ENCODE data around the gene SSR4.
"Not testable (repeated sequence)": the region's sequence is repeated elsewhere in the genome, so short reads cannot be mapped to it uniquely, and the experiment has no call there.

SSR4 gene

DNA sequence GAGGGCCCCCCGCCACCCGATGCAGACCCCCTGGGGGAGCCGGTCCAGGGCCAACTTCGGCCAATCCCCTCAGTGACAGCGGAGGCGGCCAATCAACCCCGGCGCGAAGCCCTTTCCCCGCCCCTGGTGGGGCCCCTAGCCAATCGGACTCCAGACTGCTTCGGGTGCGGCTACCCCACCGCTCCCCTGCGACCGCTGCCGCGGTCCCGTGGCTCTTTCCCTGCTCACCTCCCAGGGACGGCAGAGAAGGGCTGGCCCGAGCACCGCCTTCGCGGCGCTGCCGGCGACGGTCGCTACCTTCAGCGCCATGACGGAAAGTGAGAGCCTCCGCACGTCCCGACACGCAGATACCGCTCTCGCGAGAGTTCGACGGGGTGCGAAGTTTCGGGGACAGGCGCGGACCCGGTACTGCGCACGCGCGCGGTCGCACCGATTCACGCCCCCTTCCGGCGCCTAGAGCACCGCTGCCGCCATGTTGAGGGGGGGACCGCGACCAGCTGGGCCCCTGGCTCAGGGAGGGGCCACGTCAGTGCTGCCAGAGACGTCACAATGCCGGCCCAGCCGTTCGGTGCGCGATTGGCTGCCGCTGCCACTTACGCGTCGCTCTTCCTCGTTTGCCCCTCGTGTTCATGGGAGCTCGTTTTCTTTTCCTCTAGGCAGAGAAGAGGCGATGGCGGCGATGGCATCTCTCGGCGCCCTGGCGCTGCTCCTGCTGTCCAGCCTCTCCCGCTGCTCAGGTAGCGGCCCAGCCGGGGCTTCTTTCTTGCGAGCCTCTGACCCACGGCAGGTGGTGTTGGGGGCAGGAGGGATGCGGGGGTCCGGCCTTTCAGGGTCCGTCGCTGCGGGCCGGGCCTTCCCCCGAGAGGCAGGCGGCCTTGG lies at the start of gene SSR4, which contains the start of gene IDH3G:
Gene SSR4 (plus strand): TSS at position 651 of the 879 bp plus-strand sequence. CDS start 20 bp downstream, at position 671.
Gene IDH3G (minus strand): TSS at position 358 of the 879 bp plus-strand sequence. CDS start 49 bp downstream, at position 309.
- DNase-seq (ENCODE audit: low spot score) = peak; percentile 75

DNA sequence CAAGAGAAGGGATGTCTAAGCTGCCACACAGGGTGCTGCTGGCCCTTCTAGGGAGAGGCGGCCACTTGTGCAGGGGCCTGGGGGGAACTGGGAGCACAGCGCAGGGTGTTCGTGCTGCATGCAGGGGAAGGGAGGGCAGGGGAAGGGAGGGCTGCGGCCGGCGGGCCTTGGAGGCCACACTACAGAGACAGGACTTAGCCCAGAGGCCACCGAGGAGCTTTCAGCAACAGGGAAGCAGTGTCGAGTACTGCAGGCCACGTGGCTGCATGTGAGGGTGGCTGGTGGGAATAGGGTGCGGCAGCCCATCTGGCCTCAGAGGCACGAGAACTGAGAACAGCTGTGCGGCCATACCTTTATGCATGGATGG lies 49.4 kb upstream of the SSR4 start:
- not testable (repeated sequence) for DNase-seq (ENCODE audit: low spot score)

DNA sequence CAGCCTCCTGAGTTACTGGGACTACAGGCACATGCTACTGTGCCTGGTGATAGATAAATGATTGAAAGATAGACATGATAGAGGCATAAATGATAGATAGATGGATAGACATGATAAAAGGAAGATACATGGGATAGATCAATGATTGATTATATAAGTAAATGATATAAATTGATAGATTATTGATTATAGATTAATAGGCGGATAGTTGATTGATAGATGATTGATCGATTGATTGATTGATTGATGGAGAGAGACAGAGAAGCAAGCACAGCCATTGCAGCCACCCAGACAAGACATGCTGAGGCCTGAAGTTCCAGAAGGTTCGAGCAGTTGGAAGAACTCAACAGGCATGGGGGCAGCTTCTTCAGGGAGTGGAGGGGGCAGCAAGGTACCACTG lies 48.1 kb upstream of the SSR4 start:
- no peak for DNase-seq (ENCODE audit: low spot score)

DNA sequence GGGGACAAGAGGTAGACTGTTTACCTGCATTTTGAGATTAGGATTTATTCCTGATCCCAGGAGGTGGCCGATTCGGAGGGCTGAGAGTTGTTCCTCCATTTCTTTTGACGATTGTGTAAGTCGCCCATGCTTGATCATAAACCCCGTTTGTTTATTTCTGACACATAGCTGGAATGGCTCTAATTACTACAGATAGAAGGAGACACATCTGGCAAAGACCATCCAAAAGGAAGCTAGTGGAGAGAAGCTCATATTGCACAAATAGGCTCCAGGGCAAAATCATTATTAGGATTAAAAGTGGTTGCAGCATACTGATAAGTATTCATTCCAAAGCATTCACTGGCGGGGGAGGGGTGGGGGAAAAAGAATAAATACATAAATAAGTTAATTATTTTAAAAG lies 47.5 kb upstream of the SSR4 start:
- not testable (repeated sequence) for DNase-seq (ENCODE audit: low spot score)

DNA sequence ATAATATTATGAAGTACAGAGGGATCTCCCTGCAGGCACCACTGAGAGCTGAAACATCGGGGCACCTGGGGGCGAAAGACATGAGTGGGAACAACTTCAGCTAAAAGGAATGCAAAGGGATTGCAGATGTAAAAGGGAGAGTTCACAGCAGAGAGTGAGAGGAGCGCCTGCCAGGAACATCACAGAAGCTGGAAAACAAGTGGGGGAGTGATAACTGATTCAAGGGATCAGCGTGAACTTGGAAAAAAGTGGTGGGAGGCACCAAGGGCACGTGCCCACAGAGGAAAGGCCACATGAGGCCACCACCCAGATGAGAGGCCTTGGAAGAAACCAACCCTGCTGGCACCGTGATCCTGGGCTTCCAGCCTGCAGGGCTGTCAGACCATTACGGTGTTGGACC lies 45.5 kb upstream of the SSR4 start:
- DNase-seq (ENCODE audit: low spot score) = not testable (repeated sequence)

DNA sequence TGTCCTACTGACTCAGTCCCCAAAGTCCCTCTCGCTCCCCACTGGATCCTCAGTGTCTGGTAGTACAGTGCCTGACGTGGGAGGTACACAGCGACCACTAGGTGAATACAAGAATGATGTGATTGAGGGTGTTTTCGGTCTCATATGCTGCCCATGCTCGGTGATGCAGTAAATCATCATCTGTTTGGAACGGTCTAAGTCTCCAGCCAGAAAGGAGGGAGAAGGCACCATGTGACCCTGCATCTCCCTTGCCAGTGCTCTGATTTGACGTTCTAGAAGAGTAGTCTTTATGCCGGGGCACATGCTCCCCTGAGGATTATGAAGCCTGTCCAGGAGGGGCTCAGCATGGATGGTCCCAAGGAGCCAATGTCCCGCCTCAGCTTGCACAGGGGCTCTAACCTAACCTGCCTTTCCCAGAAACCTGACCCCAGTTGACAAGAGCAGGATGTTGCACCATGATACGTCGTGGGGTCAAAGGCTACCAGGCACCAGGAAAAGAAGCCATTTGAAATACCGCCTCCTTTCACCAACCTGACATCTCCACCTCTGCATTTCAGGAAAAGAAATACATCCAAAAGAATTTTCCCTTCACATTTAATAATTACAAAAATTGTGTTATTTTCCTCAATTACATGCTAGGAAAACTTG lies 44.2 kb upstream of the SSR4 start:
- no peak for DNase-seq (ENCODE audit: low spot score)

DNA sequence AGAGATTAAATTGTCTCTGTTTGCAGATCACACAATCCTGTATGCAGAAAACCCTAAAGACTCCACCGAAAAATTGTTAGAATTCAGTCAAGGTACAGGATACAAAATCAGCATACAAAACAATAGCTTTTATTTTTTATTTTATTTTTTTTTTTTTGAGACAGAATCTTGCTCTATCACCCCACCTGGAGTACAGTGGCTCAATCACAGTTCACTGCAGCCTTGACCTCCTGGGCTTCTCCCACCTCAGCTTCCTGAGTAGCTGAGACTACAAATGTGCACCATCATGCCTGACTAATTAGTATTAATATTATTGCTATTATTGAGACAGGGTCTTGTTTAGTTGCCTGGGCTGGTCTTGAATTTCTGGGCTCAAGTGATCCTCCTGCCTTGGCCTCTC lies 39.3 kb upstream of the SSR4 start:
- no peak for DNase-seq (ENCODE audit: low spot score)

DNA sequence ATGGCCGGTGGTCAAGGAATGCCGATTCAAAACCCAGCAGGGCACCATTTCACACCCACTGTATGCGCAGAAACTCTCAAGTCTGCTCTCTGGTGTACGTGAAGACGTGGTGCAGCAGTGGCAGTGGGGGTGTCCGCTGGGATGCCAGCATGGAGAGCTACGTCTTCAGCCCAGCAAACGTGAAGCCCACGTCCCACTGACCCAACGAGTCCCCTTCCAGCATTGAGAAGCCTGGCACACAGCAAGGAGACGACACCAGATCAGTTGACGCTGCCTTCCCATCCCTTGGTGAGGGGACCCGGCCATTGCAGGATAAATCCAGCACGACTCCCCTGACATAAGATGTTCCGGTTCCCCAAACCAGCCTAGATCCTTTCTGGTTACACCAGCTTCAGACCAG lies 32.6 kb upstream of the SSR4 start:
- DNase-seq (ENCODE audit: low spot score) = no peak

DNA sequence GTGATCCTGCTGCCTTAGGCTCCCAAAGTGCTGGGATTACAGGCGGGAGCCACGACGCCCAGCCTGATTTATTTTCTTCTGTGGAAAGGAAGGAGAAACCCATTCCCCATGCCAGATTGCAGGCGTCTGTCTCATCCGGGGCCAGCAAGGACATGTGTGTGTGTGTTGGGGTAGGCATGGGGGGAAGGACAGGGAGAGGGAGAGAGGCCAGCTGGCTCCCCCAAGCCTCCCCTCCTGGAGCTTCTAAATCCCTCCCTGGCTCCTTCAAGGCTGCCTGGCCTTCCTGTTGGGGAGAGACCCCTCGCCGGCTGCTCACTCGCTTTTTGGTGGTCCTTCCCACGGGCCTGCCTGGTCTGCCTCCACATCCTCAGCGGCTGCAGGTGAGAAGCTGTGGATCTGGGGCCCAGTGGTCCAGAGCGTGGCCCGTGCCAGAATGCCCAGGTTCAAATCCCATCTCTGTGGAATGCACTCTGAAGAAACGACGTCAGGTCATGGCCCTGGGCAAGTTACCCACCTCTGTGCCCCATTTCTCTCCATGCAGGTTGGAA lies 31.8 kb upstream of the SSR4 start:
- no peak for DNase-seq (ENCODE audit: low spot score)

DNA sequence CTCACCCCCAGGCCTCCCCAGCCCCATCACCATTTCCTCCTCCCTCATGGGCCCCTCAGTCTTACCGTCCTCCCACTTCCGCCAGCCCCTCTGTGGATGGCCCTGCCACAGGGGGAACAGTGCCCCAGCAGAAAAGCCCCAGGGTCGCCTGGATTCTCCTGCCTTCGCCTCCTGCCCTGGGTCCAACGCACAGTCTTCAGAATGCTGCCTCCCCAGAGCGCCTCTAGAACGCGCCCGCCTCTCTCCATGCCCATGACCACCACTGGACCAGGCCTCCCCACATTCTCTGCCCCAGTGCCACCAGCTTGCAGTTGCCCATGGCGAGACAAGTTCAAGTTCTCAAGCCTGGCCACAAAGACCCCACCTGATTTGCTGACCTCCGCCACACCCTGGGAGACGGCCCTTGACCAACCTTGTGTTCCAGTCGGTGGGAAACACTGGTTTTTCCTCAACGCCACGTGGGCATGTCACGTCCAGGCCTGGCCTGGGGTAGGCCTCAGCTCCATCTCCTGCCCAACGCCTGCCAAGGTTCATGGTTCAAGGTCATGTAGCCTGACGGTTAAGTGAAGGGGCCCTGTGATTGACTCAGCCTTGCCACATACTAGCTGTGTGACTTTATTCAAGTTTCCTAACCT lies 31.1 kb upstream of the SSR4 start:
- DNase-seq (ENCODE audit: low spot score) = no peak

DNA sequence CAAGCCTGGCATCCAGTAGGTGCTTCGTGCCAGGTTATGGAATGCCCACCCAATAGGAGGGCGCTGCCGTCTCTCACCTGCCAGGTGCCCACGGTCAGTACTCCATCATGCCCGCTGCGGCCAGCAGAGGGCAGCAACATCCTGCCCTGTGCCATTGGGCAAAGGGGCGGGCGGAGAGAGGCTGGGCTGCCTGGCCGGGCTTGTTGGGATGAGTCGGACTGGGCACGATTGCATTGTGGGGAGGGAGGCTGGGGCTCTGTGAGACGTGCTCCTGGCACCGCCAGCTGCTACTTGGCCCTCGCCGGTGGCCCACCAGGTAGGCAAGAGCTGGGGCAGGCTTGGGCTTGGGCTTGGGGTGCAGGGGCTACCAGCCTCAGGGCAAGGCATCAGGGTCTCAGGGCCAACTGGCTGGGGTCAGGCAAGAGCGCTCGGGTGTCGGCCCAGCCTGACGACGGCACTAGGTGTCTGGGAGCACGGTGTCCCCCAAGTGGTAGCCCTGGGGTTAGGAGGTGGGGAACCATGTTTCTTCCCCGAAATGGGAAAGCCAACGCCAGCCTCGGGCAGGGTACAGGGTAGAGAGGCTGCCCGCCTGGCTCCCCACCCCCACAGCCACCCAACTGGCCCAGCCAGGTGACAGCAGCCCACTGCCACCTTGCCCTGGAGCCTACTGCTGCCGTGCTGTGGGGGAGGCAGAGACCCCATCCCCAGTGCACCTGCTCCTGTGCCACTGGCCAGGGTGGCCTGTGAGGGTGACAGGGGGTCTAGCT lies 30.3 kb upstream of the SSR4 start, which contains the start of gene PLXNB3:
Gene PLXNB3 (plus strand): TSS at position 261 of the 767 bp plus-strand sequence. CDS start 1,287 bp downstream, outside the sequence.
- DNase-seq (ENCODE audit: low spot score) = peak; percentile 52

DNA sequence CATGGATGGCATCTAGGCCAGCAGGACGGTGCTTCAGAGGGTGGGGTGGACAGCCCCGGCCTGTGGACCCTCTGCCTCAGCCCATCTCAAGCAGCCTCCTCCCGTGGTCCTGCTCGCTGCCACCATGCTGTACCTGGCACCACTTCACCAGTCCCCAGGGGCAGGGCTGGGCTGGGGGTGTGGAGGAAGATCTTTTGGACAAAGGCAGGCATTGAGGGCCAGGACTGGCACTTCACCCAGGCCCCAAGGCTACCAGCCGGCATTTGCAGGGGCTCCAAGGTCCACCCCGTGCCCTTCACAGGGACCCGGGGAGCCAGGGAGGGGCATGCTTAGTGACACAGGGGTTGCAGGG lies 29.7 kb upstream of the SSR4 start:
- DNase-seq (ENCODE audit: low spot score) = no peak

DNA sequence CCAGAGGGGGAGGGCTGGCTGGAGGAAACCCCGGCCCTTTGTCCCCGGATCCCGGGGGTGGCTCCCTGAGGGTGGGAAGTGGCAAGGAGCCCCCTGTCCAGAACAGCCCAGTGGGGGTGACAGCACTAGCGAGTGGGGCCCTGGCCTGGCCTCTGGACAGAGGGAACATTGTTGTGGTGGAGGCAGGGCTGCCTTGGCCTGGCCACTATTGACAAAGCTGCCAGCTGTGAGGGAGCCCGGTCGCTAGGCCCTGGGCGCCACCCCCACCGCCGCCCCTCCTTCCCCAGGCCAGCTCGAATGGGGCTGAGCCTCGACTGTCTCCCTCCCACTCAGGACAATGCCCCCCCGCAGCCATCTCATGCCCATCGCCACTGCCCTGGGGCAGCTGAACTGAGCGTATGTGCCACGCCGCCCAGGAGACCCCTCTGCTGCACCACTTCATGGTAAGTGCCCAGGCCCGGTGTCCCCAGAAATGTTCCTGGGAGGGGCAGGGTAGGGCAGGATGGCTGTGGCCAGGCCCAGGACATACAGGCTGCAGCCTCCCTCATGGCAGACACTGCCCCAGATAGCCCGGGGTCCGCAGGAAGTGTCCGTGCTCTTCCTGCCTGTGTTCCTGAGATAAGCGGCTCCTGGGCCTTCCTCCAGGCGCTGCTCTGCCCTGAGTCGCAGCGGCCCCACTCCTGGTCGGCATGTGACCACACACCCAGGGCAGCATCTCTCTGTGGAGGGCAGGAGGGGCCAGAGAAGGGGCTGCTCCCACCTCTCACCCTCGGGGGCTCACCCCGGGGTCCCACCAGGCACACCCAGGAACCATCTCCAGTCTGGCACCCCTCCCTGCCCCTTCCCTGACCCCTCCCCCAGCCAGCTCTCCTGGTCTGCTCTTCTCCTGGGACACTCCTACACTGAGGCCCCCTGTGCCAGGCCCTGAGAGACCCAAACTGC lies 29.1 kb upstream of the SSR4 start:
- peak; percentile 16 for DNase-seq (ENCODE audit: low spot score)

DNA sequence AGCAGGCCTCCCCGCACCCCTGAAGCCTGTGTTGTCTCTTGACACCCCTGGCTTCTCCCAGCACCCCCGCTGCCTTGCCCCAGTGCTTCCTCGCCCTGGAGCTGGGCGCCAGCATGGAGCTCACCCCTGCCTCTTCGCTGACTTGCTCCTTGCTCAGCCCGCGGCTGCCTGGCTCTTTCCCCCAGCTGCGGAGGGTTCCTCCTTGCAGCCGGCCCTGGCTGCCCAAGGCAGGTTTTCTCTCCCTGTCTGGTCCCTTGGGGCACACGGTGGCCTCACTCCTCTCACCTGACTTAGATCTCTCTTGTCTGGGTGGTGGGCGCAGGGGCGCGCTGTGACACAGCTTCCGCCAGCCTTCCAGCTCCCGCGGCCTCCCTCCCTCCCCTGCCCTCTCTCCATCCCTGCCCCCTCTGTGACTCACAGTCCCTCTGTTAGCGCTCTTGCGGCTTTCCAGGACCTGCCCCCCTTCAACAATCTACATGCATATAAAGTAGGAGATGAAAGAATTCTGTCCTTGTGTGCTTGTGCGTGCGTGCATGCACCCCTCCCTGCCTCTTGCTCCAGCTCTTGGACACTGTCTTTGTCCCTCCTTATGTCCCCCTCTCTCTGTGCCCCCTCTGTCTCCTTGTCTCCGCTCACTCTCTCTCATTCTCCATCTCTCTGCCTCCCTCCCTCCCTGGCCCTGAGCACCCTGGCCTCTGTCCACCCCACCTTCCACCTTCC lies 28.2 kb upstream of the SSR4 start:
- DNase-seq (ENCODE audit: low spot score) = peak; percentile 40

DNA sequence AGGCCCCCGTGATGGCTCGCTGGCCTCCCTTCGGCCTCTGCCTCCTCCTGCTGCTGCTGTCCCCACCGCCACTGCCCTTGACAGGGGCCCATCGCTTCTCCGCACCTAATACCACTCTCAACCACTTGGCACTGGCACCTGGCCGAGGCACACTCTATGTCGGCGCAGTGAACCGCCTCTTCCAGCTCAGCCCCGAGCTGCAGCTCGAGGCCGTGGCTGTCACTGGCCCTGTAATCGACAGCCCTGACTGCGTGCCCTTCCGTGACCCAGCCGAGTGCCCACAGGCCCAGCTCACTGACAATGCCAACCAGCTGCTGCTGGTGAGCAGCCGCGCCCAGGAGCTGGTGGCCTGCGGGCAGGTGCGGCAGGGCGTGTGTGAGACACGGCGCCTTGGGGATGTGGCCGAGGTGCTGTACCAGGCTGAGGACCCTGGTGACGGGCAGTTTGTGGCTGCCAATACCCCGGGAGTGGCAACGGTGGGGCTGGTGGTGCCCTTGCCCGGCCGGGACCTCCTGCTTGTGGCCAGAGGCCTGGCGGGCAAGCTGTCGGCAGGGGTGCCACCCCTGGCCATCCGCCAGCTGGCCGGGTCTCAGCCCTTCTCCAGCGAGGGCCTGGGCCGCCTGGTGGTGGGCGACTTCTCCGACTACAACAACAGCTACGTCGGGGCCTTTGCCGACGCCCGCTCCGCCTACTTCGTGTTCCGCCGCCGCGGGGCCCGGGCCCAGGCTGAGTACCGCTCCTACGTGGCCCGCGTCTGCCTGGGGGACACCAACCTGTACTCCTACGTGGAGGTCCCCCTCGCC lies 27.4 kb upstream of the SSR4 start:
- DNase-seq (ENCODE audit: low spot score) = no peak

DNA sequence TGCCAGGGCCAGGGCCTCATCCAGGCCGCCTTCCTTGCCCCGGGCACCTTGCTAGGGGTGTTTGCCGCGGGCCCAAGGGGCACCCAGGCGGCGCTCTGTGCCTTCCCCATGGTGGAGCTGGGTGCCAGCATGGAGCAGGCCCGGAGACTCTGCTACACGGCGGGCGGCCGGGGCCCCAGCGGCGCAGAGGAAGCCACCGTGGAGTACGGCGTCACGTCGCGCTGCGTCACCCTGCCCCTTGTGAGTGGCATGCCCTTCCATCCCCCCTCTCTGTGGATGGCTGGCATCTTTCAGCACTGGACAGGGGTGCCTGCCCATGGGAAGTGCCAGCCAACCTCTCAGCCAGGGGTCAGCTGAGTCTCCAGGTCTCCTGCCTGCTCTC lies 26.8 kb upstream of the SSR4 start:
- DNase-seq (ENCODE audit: low spot score) = no peak

DNA sequence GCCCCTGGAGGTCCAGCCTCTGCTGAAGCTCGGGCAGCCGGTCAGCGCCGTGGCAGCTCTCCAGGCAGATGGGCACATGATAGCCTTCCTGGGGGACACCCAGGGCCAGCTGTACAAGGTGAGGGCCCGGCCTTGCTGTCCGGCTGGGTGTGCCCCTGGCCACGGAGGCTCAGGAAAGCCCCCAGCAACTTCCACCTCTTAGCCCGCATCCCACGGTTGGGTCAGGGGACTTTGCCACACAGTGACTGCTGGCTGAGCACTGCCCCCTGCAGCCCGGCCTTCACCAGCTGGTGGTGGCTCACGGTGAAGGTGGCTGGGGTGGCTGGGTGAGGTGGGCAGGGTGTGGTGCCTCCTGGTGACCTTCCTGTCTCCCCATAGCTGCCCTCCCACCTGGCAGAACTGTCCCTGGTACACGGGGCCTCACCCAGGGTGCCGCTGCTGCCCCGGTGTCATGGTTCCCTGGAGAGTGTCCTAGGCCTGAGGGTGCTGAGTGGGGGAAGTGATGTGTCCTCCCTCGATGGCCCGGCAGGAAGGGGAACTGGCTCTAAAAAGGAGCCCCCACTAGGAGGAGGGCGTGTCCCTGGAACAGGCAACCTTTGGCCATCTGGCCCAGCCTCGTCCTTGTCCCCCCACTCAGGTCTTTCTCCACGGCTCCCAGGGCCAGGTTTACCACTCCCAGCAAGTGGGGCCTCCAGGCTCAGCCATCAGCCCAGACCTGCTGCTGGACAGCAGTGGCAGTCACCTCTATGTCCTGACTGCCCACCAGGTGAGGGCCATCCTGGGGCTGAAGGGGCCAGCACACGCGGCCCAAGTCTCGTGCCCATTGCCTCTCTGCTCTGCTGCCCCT lies 25.9 kb upstream of the SSR4 start:
- no peak for DNase-seq (ENCODE audit: low spot score)

DNA sequence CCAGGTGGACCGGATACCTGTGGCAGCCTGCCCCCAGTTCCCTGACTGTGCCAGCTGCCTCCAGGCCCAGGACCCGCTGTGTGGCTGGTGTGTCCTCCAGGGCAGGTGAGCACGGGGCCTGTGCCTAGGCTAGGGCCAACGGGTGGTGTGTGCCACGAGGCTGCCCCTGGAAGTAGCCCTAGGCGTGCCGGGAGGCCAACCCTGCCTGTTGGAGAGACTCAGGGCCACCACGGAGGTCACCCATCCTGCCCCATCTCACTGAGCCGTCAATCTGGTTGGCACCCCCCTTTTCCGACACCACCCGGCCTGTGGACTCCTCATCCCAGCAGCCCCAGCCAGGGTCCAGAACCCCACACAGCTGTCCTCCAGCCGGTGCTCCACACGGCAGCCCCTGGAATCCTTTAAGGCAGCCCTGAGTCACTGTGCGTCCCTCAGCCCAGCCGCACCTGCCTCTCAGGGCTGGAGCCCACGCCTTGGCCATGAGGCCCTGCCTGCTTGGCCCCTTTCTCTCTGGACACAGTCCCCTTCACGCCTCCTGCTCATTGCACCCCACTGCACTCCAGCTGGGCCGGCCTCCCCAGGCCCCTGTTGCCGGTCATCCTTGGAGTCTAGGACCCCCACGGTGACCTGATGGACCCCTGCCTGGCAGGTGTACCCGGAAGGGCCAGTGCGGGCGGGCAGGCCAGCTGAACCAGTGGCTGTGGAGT lies 25.2 kb upstream of the SSR4 start:
- DNase-seq (ENCODE audit: low spot score) = no peak

Data from kidney capillary endothelial cell (primary cell).